ENCODE data around the gene CEP164. TPM values are rescaled to one million over a fixed set of nuclear protein-coding genes. Genes with fewer than 3 reads are reported as not detected.

The CEP164 gene
- total and polyA plus RNA-seq, 2 of the 4 experiments (the other 2 are of a cell fraction), result 23.3 to 26.9 TPM

GRCh38 chr11:117292616-117293015 lies 35.0 kb upstream of the CEP164 start:
- dilution Hi-C loops (cut with HindIII; ENCODE audit: low sequenced_read_pairs, unreplicated experiment) (no loop called here), in situ Hi-C loops (cut with MboI; ENCODE audit: low sequenced_read_pairs) (no loop called here), intact Hi-C loops (cut with micrococcal nuclease) (no loop called here)
- no peaks in the 10 kb centered on the region for H3K79me1 ChIP-seq (ENCODE audit: low read depth in 1 of 2, low read length in 2 of 2)
- POLR2A ChIA-PET (ENCODE audit: unreplicated experiment), result no interaction called here
- H3K9me1 ChIP-seq (ENCODE audit: insufficient read depth, low read length), result peaks cover 8% of the 10 kb centered on the region
- no peak overlapping the region for H4K91ac ChIP-seq (ENCODE audit: insufficient read depth, low read depth, low read length)
- 95% methylated on average over 2 of the region's 2 CpGs; no CpG with 5 or more reads in 1 of the 2 experiments for WGBS, 2 experiments (ENCODE audit: extremely low coverage in 2 of 2, insufficient read length in 1 of 2)
- no peak overlapping the region for H3K14ac ChIP-seq (replicated peaks; ENCODE audit: low read depth, low read length)
- no peak overlapping the region for H2BK15ac ChIP-seq (ENCODE audit: low read depth, low read length)
- no TSS peak for BruUV-seq (replicated peaks)
- no peak for TF ChIP-seq CEBPB (IDR thresholded peaks at IDR 0.05; ENCODE audit: low read depth, low read length)
- TF ChIP-seq MXI1 (IDR thresholded peaks at IDR 0.05; ENCODE audit: borderline replicate concordance, low read depth, low read length), result no peak
- TF ChIP-seq RAD21 (IDR thresholded peaks at IDR 0.05; ENCODE audit: low read length), result no peak
- TF ChIP-seq, protein P1, sequence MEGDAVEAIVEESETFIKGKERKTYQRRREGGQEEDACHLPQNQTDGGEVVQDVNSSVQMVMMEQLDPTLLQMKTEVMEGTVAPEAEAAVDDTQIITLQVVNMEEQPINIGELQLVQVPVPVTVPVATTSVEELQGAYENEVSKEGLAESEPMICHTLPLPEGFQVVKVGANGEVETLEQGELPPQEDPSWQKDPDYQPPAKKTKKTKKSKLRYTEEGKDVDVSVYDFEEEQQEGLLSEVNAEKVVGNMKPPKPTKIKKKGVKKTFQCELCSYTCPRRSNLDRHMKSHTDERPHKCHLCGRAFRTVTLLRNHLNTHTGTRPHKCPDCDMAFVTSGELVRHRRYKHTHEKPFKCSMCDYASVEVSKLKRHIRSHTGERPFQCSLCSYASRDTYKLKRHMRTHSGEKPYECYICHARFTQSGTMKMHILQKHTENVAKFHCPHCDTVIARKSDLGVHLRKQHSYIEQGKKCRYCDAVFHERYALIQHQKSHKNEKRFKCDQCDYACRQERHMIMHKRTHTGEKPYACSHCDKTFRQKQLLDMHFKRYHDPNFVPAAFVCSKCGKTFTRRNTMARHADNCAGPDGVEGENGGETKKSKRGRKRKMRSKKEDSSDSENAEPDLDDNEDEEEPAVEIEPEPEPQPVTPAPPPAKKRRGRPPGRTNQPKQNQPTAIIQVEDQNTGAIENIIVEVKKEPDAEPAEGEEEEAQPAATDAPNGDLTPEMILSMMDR (conservative IDR thresholded peaks at IDR 0.05; ENCODE audit: low read depth, low read length), result no peak
- TF ChIP-seq ELK1 (IDR thresholded peaks at IDR 0.05; ENCODE audit: borderline replicate concordance, low read depth, low read length), result no peak
- TF ChIP-seq MAFK (IDR thresholded peaks at IDR 0.05; ENCODE audit: low read depth, low read length), result no peak
- no peak for TF ChIP-seq CHD1 (IDR thresholded peaks at IDR 0.05; ENCODE audit: low read depth, low read length)
- TF ChIP-seq SMC3 (IDR thresholded peaks at IDR 0.05; ENCODE audit: low read depth, low read length), result no peak
- no peak for TF ChIP-seq FOS (IDR thresholded peaks at IDR 0.05; ENCODE audit: low read depth, low read length)
- no peak for TF ChIP-seq POLR2A (IDR thresholded peaks at IDR 0.05; ENCODE audit: low read depth, low read length)
- no peak for TF ChIP-seq NFE2L2 (IDR thresholded peaks at IDR 0.05; ENCODE audit: low read depth, low read length)
- TF ChIP-seq RFX5 (IDR thresholded peaks at IDR 0.05; ENCODE audit: low read depth, low read length), result no peak
- TF ChIP-seq RCOR1 (IDR thresholded peaks at IDR 0.05; ENCODE audit: insufficient replicate concordance, low read length), result no peak
- TF ChIP-seq MAZ (IDR thresholded peaks at IDR 0.05; ENCODE audit: borderline replicate concordance, low read depth, low read length), result no peak
- TF ChIP-seq USF2 (IDR thresholded peaks at IDR 0.05; ENCODE audit: low read depth, low read length), result no peak
- H2BK5ac ChIP-seq (ENCODE audit: low read depth, low read length, poor library complexity, severe bottlenecking), result no peak overlapping the region
- H2AK5ac ChIP-seq (ENCODE audit: low read depth, low read length), result no peak overlapping the region
- no peak overlapping the region for H3K23ac ChIP-seq (ENCODE audit: low read depth, low read length)
- H3K27me3 ChIP-seq (ENCODE audit: control insufficient read depth, insufficient read depth, low read length), result no peaks in the 10 kb centered on the region
- no peak overlapping the region for H2AK9ac ChIP-seq (replicated peaks; ENCODE audit: low read depth, low read length, poor library complexity)
- H2BK20ac ChIP-seq (ENCODE audit: low read depth, low read length), result no peak overlapping the region
- no peak overlapping the region for H2AFZ ChIP-seq (replicated peaks; ENCODE audit: low read length, poor library complexity)
- no peak overlapping the region for H4K8ac ChIP-seq (ENCODE audit: low read depth in 2 of 2, low read length in 2 of 2)
- no peak overlapping the region for H3K4ac ChIP-seq (ENCODE audit: low read depth, low read length)
- CTCF ChIA-PET, result interaction anchor here (0.7 kb wide), 1 partner anchor 11 kb away, joined by 3 read pairs; no protein-coding TSS in a partner anchor
- H3K9me3 ChIP-seq (ENCODE audit: control insufficient read depth, insufficient read depth, low read length), result no peaks in the 10 kb centered on the region
- no peak overlapping the region for H4K5ac ChIP-seq (ENCODE audit: low read depth, low read length)
- no peak overlapping the region for H3K18ac ChIP-seq (ENCODE audit: low read depth, low read length)
- H4K20me1 ChIP-seq (ENCODE audit: insufficient read depth, low read length), result no peaks in the 10 kb centered on the region
- H2BK120ac ChIP-seq (ENCODE audit: low read depth, low read length), result no peak overlapping the region
- H3K4me2 ChIP-seq (ENCODE audit: low read depth, low read length), result no peak overlapping the region
- H3K36me3 ChIP-seq (ENCODE audit: control insufficient read depth, insufficient read depth, low read length), result peaks cover 48% of the 10 kb centered on the region
- H3K4me3 ChIP-seq (ENCODE audit: insufficient read depth, low read depth, low read length), result no peak overlapping the region
- H3K4me1 ChIP-seq (ENCODE audit: control insufficient read depth, insufficient read depth, low read length), result no peaks in the 10 kb centered on the region
- H3K56ac ChIP-seq (ENCODE audit: extremely low read depth, insufficient read depth, low read length), result no peak overlapping the region
- DNase-seq, result no peak
- no peak overlapping the region for H3K9ac ChIP-seq (ENCODE audit: low read depth, low read length)
- ATAC-seq (ENCODE audit: low read depth), result no peak
- H3K27ac ChIP-seq (ENCODE audit: insufficient read depth, low read length), result no peak overlapping the region

Measured in IMR-90 (cell line).